Measurements from ENCODE around the gene DARS2.

GRCh38 chr1:173821680-173822079 is 2.8 kb upstream of the DARS2 start:
- TF ChIP-seq EZH2 (IDR thresholded peaks at IDR 0.05), result no peak
- TF ChIP-seq POLR2AphosphoS5 (IDR thresholded peaks at IDR 0.05; ENCODE audit: borderline replicate concordance, low read depth, low read length), result no peak
- no peak for TF ChIP-seq FOXP2 (optimal IDR thresholded peaks at IDR 0.05; ENCODE audit: control extremely low read depth, extremely low read length, insufficient read depth)
